B cell (primary cell): ENCODE data around the gene LRRC47. TPM values are rescaled to one million over a fixed set of nuclear protein-coding genes. Genes with fewer than 3 reads are reported as not detected.

Source experiments
- ATAC-seq: fragments of 200-7000 bp; cut with Tn5 transposase; one replicate; pipeline ENCODE4 v1.10.0; 2021; ENCODE audit warnings: low read depth, mild to moderate bottlenecking, moderate number of reproducible peaks, moderate library complexity
- CTCF ChIA-PET: fragments of 350-600 bp; sonication (Branson Sonifier 250); formaldehyde crosslinking; loops from one replicate; lab custom pipeline; 2021; ENCODE audit warnings: antibody characterized with exemption, inconsistent platforms; lab: Charles Lee
- POLR2A ChIA-PET: fragments of 350-600 bp; sonication (Branson Sonifier 250); formaldehyde crosslinking; loops from one replicate; lab custom pipeline; 2021; ENCODE audit warnings: antibody characterized with exemption; lab: Charles Lee
- DNase-seq: peaks from one replicate; pipeline ENCODE4 v3.0.0; 2013
- H2AFZ ChIP-seq: 2 replicates; pipeline ENCODE4 v1.6.1; 2012; ENCODE audit warnings: mild to moderate bottlenecking, low read depth, low read length; ENCODE audit not compliant: insufficient read depth, poor library complexity, severe bottlenecking
- H3K27ac ChIP-seq, 2 donors: 1 replicate in 1 of 2; 2 replicates in 1 of 2; pipeline ENCODE4 v1.5.1; 2012 to 2013; ENCODE audit warnings: low read length in 2 of 2, mild to moderate bottlenecking in 2 of 2, moderate library complexity in 1 of 2
- H3K27me3 ChIP-seq, 4 experiments: fragments of 200-600 bp in 1 of 4; sonication (generic) in 1 of 4; replicated peaks in 1 of 4; 1 replicate in 2 of 4; 2 replicates in 2 of 4; pipeline versions ENCODE4 v1.6.1 to v1.7.0; 2013 to 2016; ENCODE audit warnings: low read length in 3 of 4, mild to moderate bottlenecking in 2 of 4, mixed read lengths in 1 of 4, moderate library complexity in 1 of 4; ENCODE audit not compliant: insufficient read depth in 4 of 4, control insufficient read depth in 3 of 4; ENCODE audit errors: control extremely low read depth in 1 of 4
- H3K36me3 ChIP-seq, 2 experiments: replicated peaks in 1 of 2; 1 replicate in 1 of 2; 2 replicates in 1 of 2; pipeline versions ENCODE4 v1.6.1 to v1.7.1; 2013; ENCODE audit warnings: low read length in 1 of 2; ENCODE audit not compliant: insufficient read depth in 2 of 2, control insufficient read depth in 1 of 2; ENCODE audit errors: control extremely low read depth in 1 of 2, extremely low read depth in 1 of 2
- H3K4me1 ChIP-seq, 2 donors: fragments of 200-600 bp in 1 of 2; sonication (generic) in 1 of 2; 1 replicate in 1 of 2; 2 replicates in 1 of 2; pipeline versions ENCODE4 v1.5.1 to v1.6.1; 2013 to 2017; ENCODE audit warnings: low read length in 2 of 2; ENCODE audit not compliant: control insufficient read depth in 2 of 2, insufficient read depth in 2 of 2
- H3K4me2 ChIP-seq: replicated peaks from 2 replicates; pipeline ENCODE3; 2012; ENCODE audit warnings: mild to moderate bottlenecking, low read depth, low read length; ENCODE audit not compliant: poor library complexity, severe bottlenecking
- H3K4me3 ChIP-seq, 5 experiments: fragments of 200-600 bp in 1 of 5; sonication (generic) in 1 of 5; 1 replicate in 3 of 5; 2 replicates in 2 of 5; pipeline versions ENCODE4 v1.5.1 to v1.7.0; 2011 to 2016; ENCODE audit warnings: low read length in 4 of 5, mild to moderate bottlenecking in 4 of 5, low read depth in 2 of 5, control low read depth in 1 of 5, moderate library complexity in 1 of 5; ENCODE audit not compliant: insufficient read depth in 1 of 5; ENCODE audit errors: control extremely low read depth in 1 of 5, extremely low read depth in 1 of 5
- H3K79me2 ChIP-seq: fragments of 200-600 bp; sonication (generic); one replicate; pipeline ENCODE4 v1.6.0; 2016; ENCODE audit warnings: low read length; ENCODE audit not compliant: control insufficient read depth, insufficient read depth
- H3K9ac ChIP-seq: fragments of 200-600 bp; sonication (generic); 2 replicates; pipeline ENCODE4 v1.6.1; 2017; ENCODE audit warnings: mild to moderate bottlenecking, low read length, moderate library complexity
- H3K9me3 ChIP-seq, 3 donors: one replicate each; pipeline versions ENCODE4 v1.6.1 to v1.7.1; 2013; ENCODE audit warnings: low read length in 2 of 3; ENCODE audit not compliant: control insufficient read depth in 2 of 3, insufficient read depth in 1 of 3; ENCODE audit errors: control extremely low read depth in 1 of 3
- H4K20me1 ChIP-seq: 2 replicates; pipeline ENCODE4 v1.6.0; 2012; ENCODE audit warnings: mild to moderate bottlenecking, low read length; ENCODE audit not compliant: insufficient read depth, control insufficient read depth, poor library complexity, severe bottlenecking
- H3K27ac Mint-ChIP-seq: one replicate; pipeline ENCODE4 v1.8.0; 2021; ENCODE audit warnings: mixed read lengths
- H3K27me3 Mint-ChIP-seq: one replicate; pipeline ENCODE4 v1.8.0; 2021; ENCODE audit warnings: mixed read lengths
- H3K4me1 Mint-ChIP-seq: one replicate; pipeline ENCODE4 v1.8.0; 2021; ENCODE audit warnings: mixed read lengths
- H3K4me3 Mint-ChIP-seq: one replicate; pipeline ENCODE4 v1.8.0; 2021; ENCODE audit warnings: mixed read lengths
- H3K9me3 Mint-ChIP-seq: one replicate; pipeline ENCODE4 v1.8.0; 2022; ENCODE audit warnings: mixed read lengths; ENCODE audit not compliant: insufficient read depth
- CTCF ChIP-seq: fragments of 200-600 bp; IDR thresholded peaks from one replicate; pipeline ENCODE4 v1.8.0; 2022; ENCODE audit warnings: antibody characterized with exemption, mild to moderate bottlenecking
- EZH2 ChIP-seq: IDR thresholded peaks from 2 replicates; pipeline ENCODE4 v1.6.1; 2012; ENCODE audit warnings: borderline replicate concordance, low read depth, mild to moderate bottlenecking, moderate library complexity, low read length; ENCODE audit not compliant: insufficient read depth, poor library complexity, severe bottlenecking
- WGBS: methylation state at CpG from one replicate; pipeline ENCODE4 v1.1.5; 2013; ENCODE audit warnings: missing lambda C conversion rate; ENCODE audit not compliant: insufficient coverage; 5-methylcytosine and 5-hydroxymethylcytosine counted together
- intact Hi-C: fragments of 100-400 bp; cut with micrococcal nuclease; formaldehyde crosslinking; loops from one replicate; pipeline ENCODE4 v1.10.0; 2022
- polyA plus RNA-seq: library from polyadenylated mRNA; depleted of rRNA; stranded (reverse); fragments of >200 nt; gene quantifications from 2 replicates; pipeline ENCODE4 v1.2.3, GENCODE V29; 2012
- total RNA-seq, 2 donors: library from RNA; stranded (reverse); fragments of 120-200 nt in 1 of 2; gene quantifications; 1 replicate in 1 of 2; 2 replicates in 1 of 2; pipeline versions ENCODE4 v1.2.3 to v1.2.4, GENCODE V29; 2013 to 2022

Gene LRRC47
- total and polyA plus RNA-seq, 2 donors (not counting 1 experiment from before 2014, with no cell fraction given) = 16.7 to 48.2 TPM

GRCh38 chr1:3842912-3843311 lies 46.6 kb upstream of the LRRC47 start:
- H3K27ac ChIP-seq = peak overlapping the region in 1 of 2 donors; percentile 58
- H3K4me2 ChIP-seq = peak overlapping the region; percentile 48
- H3K4me1 ChIP-seq = peaks cover 0 to 6% of the 10 kb centered on the region in 2 donors
- H3K27me3 Mint-ChIP-seq = no peaks in the 10 kb centered on the region
- peaks cover 0 to 4% (median 0%) of the 10 kb centered on the region in 3 donors for H3K9me3 ChIP-seq
- TF ChIP-seq CTCF (no peak), EZH2 (no peak)
- DNase-seq = no peak
- ChIA-PET POLR2A (interaction anchor here (0.6 to 0.8 kb wide), 3 partner anchors 15 to 184 kb away, joined by 3 to 6 read pairs (median 3); no protein-coding TSS in a partner anchor), CTCF (interaction anchor here (0.6 to 0.7 kb wide), 2 partner anchors 12 to 56 kb away, joined by 4 read pairs; no protein-coding TSS in a partner anchor)
- intact Hi-C loops = no loop called here
- peak; percentile 36 for ATAC-seq
- peak overlapping the region; percentile 53 for H3K4me3 Mint-ChIP-seq
- H3K27ac Mint-ChIP-seq = peak overlapping the region; percentile 50
- H3K9me3 Mint-ChIP-seq = no peaks in the 10 kb centered on the region
- peaks cover 6 to 47% of the 10 kb centered on the region in 2 experiments for H3K36me3 ChIP-seq
- H3K4me1 Mint-ChIP-seq = peaks cover 28% of the 10 kb centered on the region
- H3K27me3 ChIP-seq = no peaks in the 10 kb centered on the region
- no peak overlapping the region for H2AFZ ChIP-seq
- no peaks in the 10 kb centered on the region for H4K20me1 ChIP-seq
- 48% methylated on average over 4 of the region's 9 CpGs for WGBS
- H3K4me3 ChIP-seq = peak overlapping the region in 2 of 5 experiments; percentile 29 to 48
- H3K79me2 ChIP-seq = no peaks in the 10 kb centered on the region
- peak overlapping the region; percentile 32 for H3K9ac ChIP-seq

GRCh38 chr1:3841491-3841890 lies 45.2 kb upstream of the LRRC47 start:
- intact Hi-C loops = no loop called here
- Mint-ChIP-seq H3K27me3 (no peaks in the 10 kb centered on the region), H3K9me3 (peaks cover 3% of the 10 kb centered on the region), H3K4me3 (no peak overlapping the region), H3K4me1 (peaks cover 28% of the 10 kb centered on the region), H3K27ac (peak overlapping the region; percentile 42)
- no peak overlapping the region for H2AFZ ChIP-seq
- ChIA-PET CTCF (interaction anchor here (0.5 kb wide), 1 partner anchor 42 kb away, joined by 3 read pairs; no protein-coding TSS in a partner anchor), POLR2A (no interaction called here)
- H3K4me2 ChIP-seq = no peak overlapping the region
- ATAC-seq (no peak), DNase-seq (no peak)
- peaks cover 9 to 47% of the 10 kb centered on the region in 2 experiments for H3K36me3 ChIP-seq
- no peak overlapping the region for H3K9ac ChIP-seq
- TF ChIP-seq EZH2 (no peak), CTCF (no peak)
- peaks cover 0 to 6% of the 10 kb centered on the region in 2 donors for H3K4me1 ChIP-seq
- peaks cover 0 to 14% (median 1%) of the 10 kb centered on the region in 3 donors for H3K9me3 ChIP-seq
- H3K79me2 ChIP-seq = no peaks in the 10 kb centered on the region
- no peak overlapping the region for H3K27ac ChIP-seq
- H3K27me3 ChIP-seq = no peaks in the 10 kb centered on the region
- H3K4me3 ChIP-seq = no peak overlapping the region
- 100% methylated on average over 5 of the region's 7 CpGs for WGBS
- no peaks in the 10 kb centered on the region for H4K20me1 ChIP-seq
